Kidney (tissue), 14 donors: ENCODE measurements around the gene ANHX. TPM values are rescaled to one million over a fixed set of nuclear protein-coding genes. Genes with fewer than 3 reads are reported as not detected.

ENCODE experiments used
- DNase-seq, 5 donors: peaks; one replicate each; pipeline ENCODE4 v3.0.0-alpha.2; 2013 to 2020
- FAIRE-seq: peaks from 2 replicates; lab custom pipeline; 2012; peaks lifted over from hg19 to GRCh38; lab: Jason Lieb, UNC
- H3K27ac ChIP-seq, 2 donors: one replicate each; pipeline ENCODE4 v1.7.0; 2013; ENCODE audit warnings: low read depth in 2 of 2, low read length in 2 of 2, inconsistent platforms in 1 of 2
- H3K27me3 ChIP-seq: one replicate; pipeline ENCODE4 v1.7.1; 2013; ENCODE audit warnings: low read length, inconsistent platforms; ENCODE audit not compliant: control insufficient read depth, insufficient read depth
- H3K36me3 ChIP-seq, 3 donors: one replicate each; pipeline versions ENCODE4 v1.7.0 to v1.7.1; 2013; ENCODE audit warnings: low read length in 3 of 3, control low read depth in 1 of 3, inconsistent platforms in 1 of 3; ENCODE audit not compliant: insufficient read depth in 3 of 3, control insufficient read depth in 2 of 3
- H3K4me1 ChIP-seq, 3 donors: one replicate each; pipeline versions ENCODE4 v1.7.0 to v1.7.1; 2013; ENCODE audit warnings: low read length in 3 of 3, inconsistent platforms in 1 of 3, low read depth in 1 of 3; ENCODE audit not compliant: control insufficient read depth in 2 of 3, insufficient read depth in 2 of 3
- H3K4me3 ChIP-seq, 3 donors: one replicate each; pipeline versions ENCODE4 v1.7.0 to v1.8.1; 2013; ENCODE audit warnings: low read length in 3 of 3, control low read depth in 1 of 3, inconsistent platforms in 1 of 3
- H3K9ac ChIP-seq, 3 donors: one replicate each; pipeline versions ENCODE4 v1.7.0 to v1.7.1; 2013; ENCODE audit warnings: low read length in 3 of 3, control low read depth in 1 of 3, inconsistent platforms in 1 of 3
- H3K9me3 ChIP-seq, 3 donors: one replicate each; pipeline versions ENCODE4 v1.7.0 to v1.7.1; 2013; ENCODE audit warnings: low read length in 3 of 3, control low read depth in 1 of 3, inconsistent platforms in 1 of 3; ENCODE audit not compliant: control insufficient read depth in 2 of 3, insufficient read depth in 1 of 3
- intact Hi-C: fragments of 100-400 bp; cut with DNase I; formaldehyde crosslinking; loops from one replicate; pipeline ENCODE4 v1.11.1; 2022
- polyA plus RNA-seq: library from polyadenylated mRNA; stranded (reverse); fragments of 350-450 nt; fragmentation: Illumina TruSeq; extraction: RNeasy Lipid Tissue Mini Kit (QIAGEN cat#74804); gene quantifications from one replicate; pipeline ENCODE4 v1.2.3, GENCODE V29; 2014; ENCODE audit warnings: low read depth, low replicate concordance; ENCODE audit not compliant: insufficient read depth
- total RNA-seq: library from RNA; stranded (reverse); fragmentation: NEBNext Ultra II Directional; extraction: Animal tissue kit (Norgen Biotek cat#: 25700); gene quantifications from one replicate; pipeline ENCODE4 v1.2.1, GENCODE V29; 2021
- TF ChIP-seq, protein P1 (sequence below): IDR thresholded peaks from 3 replicates; pipeline ENCODE4 v1.5.1; 2012; ENCODE audit warnings: mild to moderate bottlenecking, moderate library complexity, borderline replicate concordance; ENCODE audit not compliant: insufficient read depth; ENCODE audit errors: extremely low read depth
- donor health status: control.
- donor health status: control.
- donor health status: control.
- donor health status: control.
- donor health status: control.
- donor health status: DM: yes; HTN: yes; CAD: no.
- donor health status: Normal renal cell carcinoma (clear cell type).

The ANHX gene
- total and polyA plus RNA-seq, 2 donors from 2014 or later, result not detected

DNA sequence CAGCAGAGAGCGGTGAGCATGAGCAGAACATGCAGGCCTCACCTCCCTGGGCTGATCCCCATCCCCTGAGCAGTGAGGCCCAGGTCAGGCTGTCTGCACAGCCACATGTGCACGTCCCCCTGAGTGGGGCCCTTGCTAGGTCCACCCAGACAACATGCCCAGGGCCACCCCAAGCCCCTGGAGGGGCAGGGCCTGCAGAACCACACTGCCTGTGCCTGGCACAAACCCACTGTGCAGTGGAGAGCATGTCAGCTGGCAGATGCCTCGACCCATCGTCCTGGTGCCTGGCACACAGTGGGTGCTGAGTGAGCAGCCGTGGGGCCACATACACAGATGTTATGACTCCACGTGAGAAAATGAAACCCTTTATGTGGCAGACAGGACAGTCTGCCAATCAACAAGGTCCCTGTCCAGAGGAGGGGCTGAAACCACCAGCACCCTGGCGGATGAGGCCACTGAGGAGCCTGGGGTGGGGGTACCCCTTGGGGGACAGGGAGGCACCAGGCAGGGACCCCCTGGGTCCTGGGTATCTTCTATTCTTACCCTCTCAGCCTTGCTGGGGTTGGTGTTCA lies 8.3 kb downstream of the ANHX start:
- Histone ChIP-seq H3K36me3 (no peaks in the 10 kb centered on the region), H3K27ac (no peak overlapping the region), H3K4me1 (no peaks in the 10 kb centered on the region), H3K27me3 (no peaks in the 10 kb centered on the region), H3K9ac (no peak overlapping the region), H3K9me3 (peaks cover 0 to 2% (median 0%) of the 10 kb centered on the region in 3 donors), H3K4me3 (no peak overlapping the region)
- intact Hi-C loops, result no loop called here
- no peak for DNase-seq
- FAIRE-seq, result no peak
- TF ChIP-seq, protein P1, sequence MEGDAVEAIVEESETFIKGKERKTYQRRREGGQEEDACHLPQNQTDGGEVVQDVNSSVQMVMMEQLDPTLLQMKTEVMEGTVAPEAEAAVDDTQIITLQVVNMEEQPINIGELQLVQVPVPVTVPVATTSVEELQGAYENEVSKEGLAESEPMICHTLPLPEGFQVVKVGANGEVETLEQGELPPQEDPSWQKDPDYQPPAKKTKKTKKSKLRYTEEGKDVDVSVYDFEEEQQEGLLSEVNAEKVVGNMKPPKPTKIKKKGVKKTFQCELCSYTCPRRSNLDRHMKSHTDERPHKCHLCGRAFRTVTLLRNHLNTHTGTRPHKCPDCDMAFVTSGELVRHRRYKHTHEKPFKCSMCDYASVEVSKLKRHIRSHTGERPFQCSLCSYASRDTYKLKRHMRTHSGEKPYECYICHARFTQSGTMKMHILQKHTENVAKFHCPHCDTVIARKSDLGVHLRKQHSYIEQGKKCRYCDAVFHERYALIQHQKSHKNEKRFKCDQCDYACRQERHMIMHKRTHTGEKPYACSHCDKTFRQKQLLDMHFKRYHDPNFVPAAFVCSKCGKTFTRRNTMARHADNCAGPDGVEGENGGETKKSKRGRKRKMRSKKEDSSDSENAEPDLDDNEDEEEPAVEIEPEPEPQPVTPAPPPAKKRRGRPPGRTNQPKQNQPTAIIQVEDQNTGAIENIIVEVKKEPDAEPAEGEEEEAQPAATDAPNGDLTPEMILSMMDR, result no peak

DNA sequence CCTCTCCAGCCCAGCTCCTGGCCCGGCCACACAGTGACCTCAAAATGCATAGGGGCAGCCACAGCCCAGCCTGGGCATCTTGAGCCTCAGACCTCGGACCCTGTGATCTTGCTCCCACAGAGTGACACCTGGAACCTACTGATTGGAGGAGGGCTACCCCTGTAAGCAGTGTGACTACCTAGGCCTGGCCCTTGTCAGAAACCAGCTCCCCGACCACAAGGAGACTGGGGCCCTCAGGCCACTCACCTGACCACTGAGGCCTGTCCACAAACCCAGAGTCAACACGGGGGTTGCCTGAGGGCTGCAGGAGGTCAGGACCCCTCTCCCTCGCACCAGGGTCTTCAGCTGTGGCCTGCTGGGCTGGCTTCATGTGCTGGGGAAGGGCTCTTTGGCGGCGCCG lies 9.0 kb downstream of the ANHX start:
- H3K9ac ChIP-seq, result no peak overlapping the region
- H3K36me3 ChIP-seq, result no peaks in the 10 kb centered on the region
- H3K27me3 ChIP-seq, result no peaks in the 10 kb centered on the region
- FAIRE-seq (no peak), DNase-seq (no peak)
- peaks cover 0 to 3% (median 0%) of the 10 kb centered on the region in 3 donors for H3K9me3 ChIP-seq
- no peak overlapping the region for H3K4me3 ChIP-seq
- intact Hi-C loops, result no loop called here
- TF ChIP-seq, protein P1, result no peak
- H3K27ac ChIP-seq, result no peak overlapping the region
- no peaks in the 10 kb centered on the region for H3K4me1 ChIP-seq

DNA sequence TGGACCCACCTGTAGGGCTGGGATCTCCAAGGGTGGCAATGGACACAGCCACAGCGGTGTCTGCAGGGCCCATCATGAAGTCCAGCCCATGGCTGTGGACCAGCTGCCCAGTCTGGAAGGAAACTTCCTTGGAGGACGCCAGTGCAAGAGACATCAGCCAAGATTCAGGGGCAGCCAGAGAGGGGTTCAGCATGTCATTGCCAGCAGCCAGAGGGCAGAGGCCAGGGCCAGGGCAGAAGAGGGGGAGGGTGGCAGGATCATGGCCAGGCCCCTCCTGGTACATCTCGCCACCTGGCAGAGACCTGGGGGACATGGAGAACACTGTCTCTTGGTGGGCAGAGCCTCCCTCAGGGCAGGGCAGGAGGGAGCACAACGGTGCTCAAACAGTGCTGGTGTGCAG lies 10.2 kb downstream of the ANHX start:
- no peaks in the 10 kb centered on the region for H3K4me1 ChIP-seq
- intact Hi-C loops, result no loop called here
- peaks cover 0 to 4% (median 0%) of the 10 kb centered on the region in 3 donors for H3K9me3 ChIP-seq
- H3K9ac ChIP-seq, result no peak overlapping the region
- DNase-seq, result no peak
- no peak for FAIRE-seq
- no peak overlapping the region for H3K4me3 ChIP-seq
- H3K27me3 ChIP-seq, result no peaks in the 10 kb centered on the region
- TF ChIP-seq, protein P1, result no peak
- H3K36me3 ChIP-seq, result no peaks in the 10 kb centered on the region
- H3K27ac ChIP-seq, result no peak overlapping the region

DNA sequence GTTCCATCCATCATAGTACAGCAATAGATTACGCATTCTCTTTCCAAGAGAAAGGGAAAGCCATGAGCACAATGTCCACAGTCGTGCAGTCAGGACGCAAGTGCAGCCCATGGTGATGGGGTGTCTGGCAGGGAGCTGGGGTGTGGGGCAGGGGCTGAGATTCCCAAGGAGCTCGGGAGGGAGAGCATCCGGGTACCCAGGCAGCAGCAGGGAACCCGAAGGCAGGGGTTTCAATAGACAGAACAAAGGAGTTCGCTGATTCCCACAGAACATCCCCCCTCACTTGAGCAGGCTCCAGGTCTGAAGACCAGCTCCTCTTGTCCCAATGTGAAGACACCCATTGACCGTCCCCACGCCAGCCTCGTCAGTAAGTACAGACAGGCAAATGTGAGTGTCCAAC lies 13.5 kb downstream of the ANHX start:
- H3K4me3 ChIP-seq, result no peak overlapping the region
- DNase-seq (no peak), FAIRE-seq (no peak)
- peaks cover 0 to 28% (median 0%) of the 10 kb centered on the region in 3 donors for H3K9me3 ChIP-seq
- no peaks in the 10 kb centered on the region for H3K36me3 ChIP-seq
- H3K4me1 ChIP-seq, result no peaks in the 10 kb centered on the region
- intact Hi-C loops, result no loop called here
- H3K27ac ChIP-seq, result no peak overlapping the region
- no peaks in the 10 kb centered on the region for H3K27me3 ChIP-seq
- H3K9ac ChIP-seq, result no peak overlapping the region
- TF ChIP-seq, protein P1, result no peak
